NCI-H748 (cell line): ENCODE data around the gene PDE1A.

Experiments used
- DNase-seq: peaks from one replicate; lab custom pipeline; 2025; ENCODE audit not compliant: unreplicated experiment; lab: John Stamatoyannopoulos, UW

Gene PDE1A

GRCh38 chr2:182144041-182144775 is 282.6 kb downstream of the PDE1A start:
- no peak for DNase-seq

- DNase-seq: no peak
Observed at GRCh38 chr2:182142062-182142461, 284.8 kb downstream of the PDE1A start.

- no peak for DNase-seq
Observed at GRCh38 chr2:182134201-182134600, 292.6 kb downstream of the PDE1A start.

GRCh38 chr2:182133195-182133891 is 293.5 kb downstream of the PDE1A start:
- no peak for DNase-seq

GRCh38 chr2:182132605-182133004 is 294.2 kb downstream of the PDE1A start:
- peak; percentile 67 for DNase-seq

- DNase-seq: no peak
Observed at GRCh38 chr2:182128821-182129707, 297.8 kb downstream of the PDE1A start.

- DNase-seq: no peak
Observed at GRCh38 chr2:182117196-182117595, 309.6 kb downstream of the PDE1A start.

- DNase-seq: no peak
Observed at GRCh38 chr2:182116774-182117173, 310.1 kb downstream of the PDE1A start.

- DNase-seq: no peak
Observed at GRCh38 chr2:182115258-182115657, 311.6 kb downstream of the PDE1A start.

GRCh38 chr2:182113334-182113733 is 313.5 kb downstream of the PDE1A start:
- no peak for DNase-seq

GRCh38 chr2:182110347-182110746 is 316.5 kb downstream of the PDE1A start:
- no peak for DNase-seq

- DNase-seq: no peak
Observed at GRCh38 chr2:182103526-182103925, 323.3 kb downstream of the PDE1A start.

- no peak for DNase-seq
Observed at GRCh38 chr2:182101263-182101662, 325.6 kb downstream of the PDE1A start.

- DNase-seq: no peak
Observed at GRCh38 chr2:182098648-182099047, 328.2 kb downstream of the PDE1A start.

- no peak for DNase-seq
Observed at GRCh38 chr2:182097571-182098164, 329.2 kb downstream of the PDE1A start.

- no peak for DNase-seq
Observed at GRCh38 chr2:182090486-182090885, 336.4 kb downstream of the PDE1A start.
